Muscle of back (tissue), 13 donors: ENCODE measurements around the gene F9. TPM values are rescaled to one million over a fixed set of nuclear protein-coding genes. Genes with fewer than 3 reads are reported as not detected.
"Not testable (repeated sequence)": the region's sequence is repeated elsewhere in the genome, so short reads cannot be mapped to it uniquely, and the experiment has no call there.

Experiments
- DNase-seq, 3 donors: peaks; one replicate each; pipeline versions ENCODE4 v3.0.0 to v3.0.0-alpha.2; 2013
- long read RNA-seq, 9 donors: transcript quantifications; one replicate each; lab custom pipeline, GENCODE V29; 2026
- polyA plus RNA-seq, 10 donors: library from polyadenylated mRNA; unstranded; fragments of 120-200 nt; gene quantifications; one replicate each; pipeline ENCODE4 v1.2.1, GENCODE V29; 2013; ENCODE audit not compliant: insufficient read length in 10 of 10

Gene F9
- polyA plus RNA-seq, result not detected
- long read RNA-seq, donor 1, result 0 reads
- long read RNA-seq, donor 2, result 0 reads
- long read RNA-seq, donor 3, result 0 reads
- long read RNA-seq, donor 4, result 0 reads
- long read RNA-seq, donor 5, result 0 reads
- long read RNA-seq, donor 6, result 0 reads
- long read RNA-seq, donor 7, result 0 reads
- long read RNA-seq, donor 8, result 0 reads
- long read RNA-seq, donor 9, result 0 reads

GRCh38 chrX:139530550-139530949 is at the start of gene F9:
Gene F9, plus strand, starts transcription at chrX:139530739. Its CDS starts 26 bp downstream, at chrX:139530765.
- DNase-seq, result no peak

GRCh38 chrX:139483699-139484098 is 46.8 kb upstream of the F9 start:
- DNase-seq, result peak in 1 of 3 donors; percentile 16

- peak in 2 of 3 donors; percentile 10 to 39 for DNase-seq
These were observed 45.9 kb upstream of the F9 start for GRCh38 chrX:139484591-139484990.

DNA sequence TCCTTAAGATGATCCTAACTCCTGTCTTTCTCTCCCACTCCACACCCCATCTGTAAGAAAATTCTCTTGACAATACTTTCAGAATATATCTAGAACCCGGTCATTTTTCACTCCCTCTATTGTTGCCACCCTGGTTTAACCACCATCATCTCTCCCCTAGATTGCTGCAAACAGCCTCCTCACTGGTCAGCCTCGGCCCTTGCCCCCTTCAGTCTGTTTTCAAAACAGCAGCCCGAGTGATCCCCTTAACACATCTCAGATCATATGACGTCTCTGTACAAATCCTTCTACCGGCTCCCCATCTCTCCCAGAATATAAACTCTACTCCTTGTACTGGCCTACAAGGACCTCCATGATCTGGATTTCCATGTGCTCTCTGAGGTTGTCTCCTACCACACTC is 35.2 kb upstream of the F9 start:
- DNase-seq, result no peak

DNA sequence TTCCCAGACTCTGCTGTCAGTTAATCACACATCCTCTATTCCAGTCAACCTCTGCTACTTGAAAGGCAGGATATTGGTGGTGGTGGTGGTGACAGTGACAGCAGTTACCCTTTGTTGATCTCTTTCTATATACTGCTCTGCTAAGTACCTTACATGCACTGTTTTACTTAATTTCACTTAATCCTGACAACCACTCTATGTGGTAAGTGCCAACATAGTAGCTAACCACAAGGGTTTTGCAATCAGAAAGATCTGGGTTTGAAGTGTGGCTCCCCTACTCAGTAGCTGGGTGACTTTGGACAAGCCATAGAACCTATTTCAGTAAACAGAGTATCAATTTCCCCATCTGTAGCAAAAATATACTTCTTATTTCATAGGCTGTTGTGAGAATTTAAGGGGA is 24.2 kb upstream of the F9 start:
- no peak for DNase-seq

DNA sequence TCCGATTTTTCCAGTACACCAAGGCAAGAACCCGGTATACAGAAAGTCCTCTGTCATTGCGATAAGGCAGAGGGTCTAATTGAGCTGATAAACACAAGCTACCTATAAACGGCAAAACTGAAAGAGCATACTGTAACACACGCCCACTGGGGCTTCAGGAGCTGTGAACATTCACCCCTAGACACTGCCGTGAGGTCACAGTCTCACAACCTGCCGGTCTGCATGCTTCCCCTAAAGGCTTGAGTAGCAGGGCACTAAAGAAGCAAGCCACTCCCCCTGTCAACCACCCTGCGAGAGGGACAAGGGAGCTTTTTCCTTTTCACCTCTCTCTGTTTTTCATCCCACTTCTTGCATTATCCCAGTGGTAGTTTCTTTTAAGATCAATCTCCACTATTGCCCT is 22.4 kb upstream of the F9 start:
- DNase-seq, result no peak

- DNase-seq, result no peak
These were observed 12.1 kb upstream of the F9 start for GRCh38 chrX:139518475-139518874.

GRCh38 chrX:139528829-139529228 is 1.7 kb upstream of the F9 start:
- not testable (repeated sequence) for DNase-seq

- no peak for DNase-seq
These were observed 2.3 kb downstream of the F9 start for GRCh38 chrX:139532834-139533233.

GRCh38 chrX:139533444-139533843 is 2.9 kb downstream of the F9 start:
- no peak for DNase-seq

DNA sequence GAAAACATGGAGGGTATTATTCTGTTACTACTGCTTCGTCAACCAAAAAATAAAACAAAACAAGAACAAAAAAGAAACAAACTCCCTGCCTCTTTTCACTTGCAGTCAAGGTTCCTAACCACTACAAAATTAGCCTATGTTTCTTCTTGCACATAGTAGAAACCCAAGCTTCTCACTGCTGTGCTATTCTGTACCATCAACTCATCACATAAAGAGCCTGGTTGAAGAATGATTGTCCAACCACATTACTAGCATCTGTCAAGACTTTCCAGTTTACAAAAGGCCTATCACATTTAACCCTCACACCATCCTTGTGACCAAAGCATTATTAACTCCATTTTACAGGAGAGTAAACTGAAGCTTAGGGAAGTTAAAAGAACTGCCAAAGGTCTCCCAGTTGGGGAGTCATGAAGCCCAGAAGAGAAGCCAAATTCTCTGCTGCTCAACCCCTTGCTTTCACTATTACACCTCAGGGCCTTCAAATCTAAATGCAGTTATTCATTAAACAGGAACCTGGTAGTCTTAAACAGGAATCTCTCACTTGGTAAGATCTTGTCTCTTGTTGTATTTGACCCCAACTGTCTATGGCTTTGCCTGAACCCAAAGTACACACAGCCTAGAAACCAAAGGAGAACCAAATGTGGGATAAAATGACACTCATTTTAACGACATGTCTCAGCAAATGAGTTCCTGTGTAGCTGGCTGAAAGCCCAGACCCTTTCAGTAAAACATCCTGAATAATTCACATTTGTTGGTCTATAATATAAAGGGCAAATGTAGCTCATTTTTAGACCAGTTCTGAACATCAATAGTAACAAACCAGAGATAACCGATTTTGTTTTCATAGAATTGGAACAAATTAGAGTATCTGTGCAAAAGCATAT is 8.6 kb downstream of the F9 start:
- DNase-seq, result peak in 1 of 3 donors; percentile 3

GRCh38 chrX:139542652-139543051 is 12.1 kb downstream of the F9 start:
- no peak for DNase-seq

DNA sequence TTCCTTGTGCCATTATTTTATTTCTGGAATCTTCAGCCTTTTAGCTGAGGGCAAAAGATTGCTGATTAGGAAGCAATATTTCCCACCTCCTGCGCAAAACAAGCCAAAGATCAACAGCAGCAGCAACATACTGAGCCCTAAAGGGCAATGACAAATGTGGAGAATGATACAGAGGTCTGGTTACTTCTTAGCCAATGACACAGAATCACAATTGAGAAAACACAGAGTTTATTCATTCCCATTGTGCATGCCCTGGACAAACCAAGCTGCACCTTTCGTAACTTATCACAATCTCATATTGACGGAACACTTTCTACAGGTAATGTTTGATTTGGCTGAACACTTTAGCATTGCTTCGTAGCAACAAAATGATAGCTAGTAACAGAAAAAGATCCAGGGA is 13.4 kb downstream of the F9 start:
- no peak for DNase-seq

DNA sequence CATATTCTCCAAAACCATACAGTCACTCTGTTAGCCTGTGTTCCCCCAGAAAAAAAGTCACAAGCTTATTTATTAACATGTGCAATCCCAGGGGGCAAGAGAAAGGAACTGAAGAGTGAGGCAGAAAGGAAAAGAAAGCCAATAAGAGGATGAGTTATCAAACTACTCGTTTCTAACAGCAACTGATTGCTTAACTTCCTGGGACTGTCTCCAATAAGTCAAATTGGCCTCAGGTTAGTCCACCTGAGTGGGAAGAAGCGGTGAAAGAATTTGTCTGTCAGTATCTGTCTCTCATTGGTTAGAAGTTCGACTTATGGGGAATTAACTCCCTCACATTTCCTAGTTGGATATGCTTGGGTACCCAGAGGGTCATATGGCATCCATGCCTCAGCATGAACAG is 14.1 kb downstream of the F9 start:
- no peak for DNase-seq

DNA sequence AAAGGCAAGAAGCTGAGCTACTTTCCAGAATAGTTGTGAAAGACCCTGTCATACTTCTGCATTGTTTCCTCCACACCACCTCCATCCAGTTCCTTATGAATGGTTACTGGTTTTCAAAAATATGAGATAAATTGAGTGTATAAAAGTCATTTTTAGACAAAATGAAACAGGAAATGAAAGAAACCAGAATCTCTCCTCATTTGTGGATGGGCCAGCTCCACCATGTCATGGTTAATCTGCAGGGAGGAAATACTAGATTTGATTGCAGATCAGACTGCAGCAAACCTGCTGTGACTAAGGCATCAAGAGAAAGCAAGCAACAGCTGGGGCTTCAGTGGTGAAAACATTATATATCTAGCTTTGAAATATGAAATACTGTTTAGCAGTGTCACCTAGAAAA is 23.8 kb downstream of the F9 start:
- DNase-seq, result peak in 1 of 3 donors; percentile 3

GRCh38 chrX:139554991-139555675 is 24.6 kb downstream of the F9 start:
- DNase-seq, result no peak

DNA sequence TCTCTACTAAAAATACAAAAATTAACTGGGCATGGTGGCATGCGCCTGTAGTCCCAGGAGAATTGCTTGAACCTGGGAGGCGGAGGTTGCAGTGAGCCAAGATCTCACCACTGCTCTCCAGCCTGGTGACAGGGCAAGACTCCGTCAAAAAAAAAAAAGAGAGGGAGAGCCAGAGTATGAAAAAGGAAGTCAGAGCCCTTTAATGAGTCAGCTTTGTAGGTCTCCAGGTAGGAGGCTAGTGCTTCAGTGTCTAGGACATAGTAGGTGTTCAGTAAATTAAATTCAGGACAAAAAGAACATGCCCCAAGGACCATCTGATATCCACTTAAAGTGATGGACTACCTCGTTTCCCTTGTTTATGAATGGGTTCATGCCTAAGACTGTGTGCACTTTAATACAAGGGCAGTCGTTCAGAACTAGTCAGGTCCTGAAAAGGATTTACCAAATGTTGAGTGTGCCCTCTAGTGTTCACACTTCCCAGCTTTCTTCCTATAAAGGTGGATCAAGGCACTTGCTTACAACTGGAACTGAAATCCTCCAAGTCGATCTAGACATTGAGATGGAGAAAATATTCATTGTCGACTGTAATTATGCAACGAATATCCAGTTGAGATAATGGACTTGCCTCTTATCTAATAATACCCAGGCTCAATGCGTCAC is 29.0 kb downstream of the F9 start:
- peak; percentile 38 to 72 (median 55) for DNase-seq

GRCh38 chrX:139560221-139560620 is 29.7 kb downstream of the F9 start:
- DNase-seq, result no peak

GRCh38 chrX:139563251-139563650 is 32.7 kb downstream of the F9 start:
- DNase-seq, result no peak

- no peak for DNase-seq
These were observed 36.4 kb downstream of the F9 start for GRCh38 chrX:139566981-139567380.

- DNase-seq, result no peak
These were observed 50.5 kb downstream of the F9 start for GRCh38 chrX:139581068-139581467.

DNA sequence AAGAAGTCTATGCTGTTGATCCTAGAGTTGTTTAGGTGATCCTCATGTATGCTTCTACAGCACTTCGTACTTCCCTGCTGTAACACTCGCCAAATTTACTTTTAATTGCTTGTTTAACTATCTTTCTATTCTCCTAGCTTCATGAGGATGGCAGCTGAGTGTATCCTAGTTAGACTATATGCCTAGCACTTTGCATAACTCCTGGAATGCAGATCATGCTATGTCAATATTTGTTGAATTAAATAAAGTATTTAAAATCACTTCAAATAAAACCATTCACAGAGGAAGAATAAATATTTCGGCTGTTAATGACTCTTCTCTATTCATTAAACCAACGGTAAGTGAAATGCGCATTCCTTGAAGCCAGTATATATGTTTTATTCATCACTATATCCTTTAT is 55.1 kb downstream of the F9 start:
- no peak for DNase-seq
